OCI-M1 (cell line): ENCODE data around the gene GNL2.
"Not testable (repeated sequence)": the region's sequence is repeated elsewhere in the genome, so short reads cannot be mapped to it uniquely, and the experiment has no call there.

Source experiments
- DNase-seq: peaks from one replicate; lab custom pipeline; 2025; lab: John Stamatoyannopoulos, UW

Gene GNL2

GRCh38 chr1:37606481-37607263, 10.9 kb upstream of the GNL2 start:
- DNase-seq: peak; percentile 11

DNA sequence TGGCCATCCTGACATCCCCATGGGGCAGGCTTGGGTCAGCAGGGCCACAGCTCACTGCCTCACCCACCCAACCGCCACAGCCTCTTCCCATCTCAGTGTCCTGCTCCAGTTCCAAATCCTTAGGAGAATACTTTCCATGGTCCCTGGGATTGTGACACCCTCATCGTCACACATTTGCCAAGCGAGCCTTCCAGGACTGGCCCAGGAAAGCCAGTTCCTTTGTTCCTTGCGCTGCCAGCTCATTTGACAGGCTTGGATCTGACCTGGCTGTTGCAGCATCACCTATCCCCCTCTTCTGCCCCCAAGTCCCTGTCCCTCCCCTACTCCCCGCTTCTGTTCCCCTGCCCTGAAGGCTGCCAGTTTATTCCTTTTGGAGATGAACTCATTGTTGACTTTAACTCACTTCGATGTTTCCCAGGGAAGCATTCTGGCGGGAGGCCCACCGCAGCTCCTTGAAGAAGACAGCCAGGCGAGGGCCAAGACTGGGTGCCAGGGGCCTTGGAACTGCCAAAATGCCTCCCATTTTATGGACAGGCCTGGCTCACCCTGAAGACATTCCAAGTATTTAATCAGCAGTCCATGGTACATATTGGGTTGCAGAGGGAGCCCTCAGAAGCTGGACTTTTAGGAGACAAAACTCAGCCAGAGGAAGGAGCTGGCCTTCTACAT, 10.2 kb upstream of the GNL2 start:
- DNase-seq: no peak

- no peak for DNase-seq
These were observed 9.4 kb upstream of the GNL2 start for GRCh38 chr1:37605061-37605650.

DNA sequence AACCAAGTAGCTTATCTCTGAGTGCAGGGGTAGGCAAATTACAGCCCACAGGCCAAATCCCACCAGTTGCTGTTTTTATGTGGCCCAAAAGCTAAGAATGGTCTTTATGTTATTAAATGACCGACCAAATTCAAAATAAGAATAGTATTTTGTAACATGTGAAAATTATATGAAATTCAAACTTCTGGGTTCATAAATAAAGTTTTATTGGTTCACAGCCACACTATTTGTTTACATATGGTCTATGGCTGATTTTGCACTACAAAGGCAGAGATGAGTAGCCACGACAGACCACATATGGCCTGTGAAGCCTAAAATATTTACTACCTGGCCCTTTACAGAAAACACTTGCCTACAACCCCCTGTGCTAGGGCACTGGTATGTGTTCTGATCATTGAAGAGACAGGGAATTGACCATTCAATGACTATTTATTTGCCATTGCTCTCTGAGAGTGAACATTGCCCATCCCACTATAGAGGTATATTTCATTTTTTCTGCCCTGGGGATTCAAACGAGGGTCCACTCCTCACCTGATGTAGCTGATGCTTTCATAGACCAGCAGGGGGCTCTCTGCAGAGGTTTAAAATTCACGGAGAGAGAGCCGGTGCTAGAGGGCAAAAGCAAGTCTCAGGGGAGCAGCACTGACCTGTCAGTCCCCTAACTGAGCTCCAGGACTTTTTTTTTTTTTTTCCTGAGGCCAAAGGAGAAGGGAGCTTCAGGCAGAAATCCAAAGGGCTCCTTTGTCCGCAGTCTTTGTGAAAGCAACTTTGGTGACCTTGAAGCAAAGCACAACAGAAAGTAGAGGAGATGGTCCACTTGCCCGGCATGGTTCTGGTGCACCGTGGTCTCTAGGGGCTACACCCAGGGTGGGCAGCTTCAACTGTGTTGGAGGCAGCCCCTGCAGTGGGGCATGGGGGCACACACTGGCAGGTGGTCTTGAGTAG, 7.3 kb upstream of the GNL2 start:
- peak; percentile 69 for DNase-seq

DNA sequence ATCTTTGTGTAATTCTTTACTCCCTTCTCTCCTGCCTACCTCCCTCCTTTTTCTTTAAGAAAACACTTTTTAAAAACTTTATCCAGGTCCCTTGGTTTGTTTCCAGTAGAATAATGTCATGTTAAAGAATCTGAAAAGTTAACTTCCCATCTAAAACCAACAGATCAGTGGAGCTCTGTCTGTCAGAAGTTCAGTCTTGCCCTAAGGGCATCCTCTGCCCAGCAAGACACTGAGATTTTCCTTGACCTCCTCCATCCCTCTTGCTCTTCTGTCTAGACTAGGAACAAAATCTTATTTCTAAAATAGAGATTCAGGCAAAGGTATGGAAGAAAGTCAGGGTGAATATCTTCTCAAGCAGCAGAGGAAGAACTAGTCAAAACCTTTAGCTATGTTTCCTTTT, 5.7 kb upstream of the GNL2 start:
- DNase-seq: no peak

DNA sequence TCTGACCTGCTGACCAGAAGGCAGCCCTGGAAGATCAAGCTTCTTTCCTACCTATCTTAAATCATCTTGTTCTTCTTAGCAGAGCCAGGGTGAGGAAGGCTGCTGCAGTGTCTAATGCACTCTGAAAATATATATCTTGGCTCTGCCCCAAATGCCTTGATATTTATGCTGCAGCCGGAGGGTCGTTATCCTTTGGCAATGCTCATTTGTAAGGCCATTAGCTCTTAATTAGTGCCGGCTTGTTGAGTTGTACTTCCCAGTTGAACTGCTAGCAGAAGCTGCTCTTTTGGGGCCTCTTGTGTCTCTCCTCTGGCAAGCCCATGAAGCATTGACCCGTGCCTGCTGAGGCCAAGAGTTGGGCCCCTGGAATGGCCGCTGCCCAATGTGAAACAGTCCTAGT, 4.2 kb upstream of the GNL2 start:
- DNase-seq: no peak

GRCh38 chr1:37596182-37596667, 488 bp upstream of the GNL2 start:
- DNase-seq: no peak

GRCh38 chr1:37593726-37594125, 2.0 kb downstream of the GNL2 start:
- no peak for DNase-seq

DNA sequence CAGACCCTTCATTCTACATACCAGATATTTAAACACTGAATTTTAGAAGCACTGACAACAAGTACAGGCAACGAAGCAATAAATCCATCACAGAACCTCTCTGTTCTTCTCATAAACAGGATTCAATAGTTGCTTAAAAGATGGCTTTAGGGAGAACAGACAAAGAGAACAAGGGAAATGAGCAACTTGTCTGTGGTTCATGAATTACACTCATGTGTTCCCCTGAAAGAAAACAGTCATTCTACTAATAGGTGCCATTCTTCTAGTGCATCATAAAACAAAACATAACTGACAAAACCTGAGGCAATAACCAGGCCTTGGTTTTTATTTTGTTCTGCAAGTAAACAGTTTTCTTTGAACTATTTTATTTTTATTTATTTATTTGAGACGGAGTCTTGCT, 6.8 kb downstream of the GNL2 start:
- DNase-seq: no peak

DNA sequence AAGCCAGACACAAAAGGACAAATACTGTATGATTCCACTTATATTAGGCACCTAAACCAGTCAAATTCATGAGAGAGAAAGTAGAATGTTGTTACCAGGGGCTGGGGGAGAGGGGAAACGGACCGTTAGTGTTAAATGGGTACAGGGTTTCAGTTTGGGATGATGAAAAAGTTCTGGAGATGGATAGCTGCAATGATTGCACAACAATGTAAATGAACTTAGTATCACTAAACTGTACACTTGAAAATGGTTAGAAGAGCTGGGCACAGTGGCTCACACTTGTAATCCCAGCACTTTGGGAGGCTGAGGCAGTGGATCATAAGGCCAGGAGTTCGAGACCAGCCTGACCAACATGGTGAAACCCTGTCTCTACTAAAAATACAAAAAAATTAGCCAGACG, 11.2 kb downstream of the GNL2 start:
- not testable (repeated sequence) for DNase-seq

DNA sequence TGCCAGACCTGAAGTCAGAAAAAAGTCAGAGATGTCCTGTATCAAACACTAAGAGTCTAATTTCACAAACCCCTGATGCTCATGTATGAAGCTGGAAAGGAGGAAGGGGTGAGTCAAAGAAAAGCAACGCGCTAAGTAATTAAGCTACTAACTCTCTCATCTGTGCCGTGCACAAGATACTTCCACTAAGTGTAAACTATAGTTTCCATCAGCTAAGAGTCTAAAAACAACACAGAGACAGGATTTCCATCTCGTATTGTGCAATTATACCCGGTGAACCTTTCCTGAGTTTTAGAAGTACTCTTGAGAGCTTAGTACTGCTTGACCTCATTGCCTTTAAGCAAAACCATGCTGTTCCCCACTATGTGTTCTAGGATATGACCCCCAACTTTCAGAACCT, 20.0 kb downstream of the GNL2 start:
- no peak for DNase-seq

DNA sequence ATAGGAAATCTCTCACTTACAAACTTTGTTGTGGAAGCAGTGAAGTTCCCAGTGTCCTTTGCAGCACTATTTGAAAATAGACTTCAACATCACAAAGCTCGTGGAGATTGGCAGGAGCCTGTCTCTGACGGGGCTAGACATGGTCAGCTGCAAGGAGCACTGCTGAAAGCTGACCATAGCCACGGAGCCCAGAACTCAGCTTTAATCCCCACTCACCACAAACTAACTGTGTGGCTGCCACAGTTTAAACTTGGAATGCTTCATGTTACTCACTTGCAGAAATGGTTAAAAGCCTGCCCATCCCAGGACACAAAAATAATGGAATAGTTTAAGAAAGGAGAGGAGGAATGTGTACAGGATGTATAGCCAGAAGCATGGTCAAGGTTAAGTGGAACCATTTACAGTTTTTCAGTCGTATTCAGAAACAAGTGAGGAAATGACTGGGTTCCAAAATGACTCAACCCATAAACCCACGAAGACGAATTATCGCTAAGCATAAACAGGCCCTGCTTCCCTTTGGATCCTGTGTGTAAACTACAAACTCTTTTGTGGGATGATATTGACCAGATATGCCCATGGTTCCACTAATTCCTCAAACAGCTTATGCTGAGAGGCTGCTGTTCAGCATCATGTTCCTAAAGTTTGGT, 20.8 kb downstream of the GNL2 start:
- no peak for DNase-seq

- DNase-seq: no peak
These were observed 25.0 kb downstream of the GNL2 start for GRCh38 chr1:37570528-37571334.

- DNase-seq: no peak
These were observed 28.7 kb downstream of the GNL2 start for GRCh38 chr1:37567023-37567422.

DNA sequence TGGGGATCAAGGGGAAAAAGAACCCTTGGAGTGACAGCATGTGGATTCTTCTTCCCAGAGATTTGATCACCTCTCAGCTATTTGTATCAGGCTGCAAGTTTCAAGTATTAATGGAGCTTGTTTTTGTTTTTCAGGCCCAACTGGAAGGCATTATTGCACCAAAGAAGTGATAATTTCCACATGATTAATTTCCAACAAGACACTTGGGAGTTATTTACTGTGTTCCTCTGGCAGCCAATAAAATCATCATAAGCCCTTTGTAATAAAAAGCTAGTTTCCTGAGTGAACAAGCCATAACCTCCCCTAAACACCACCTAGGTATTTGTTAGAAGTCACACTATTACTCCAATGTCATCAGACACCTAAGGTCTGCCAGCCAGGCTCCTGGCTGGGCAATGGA, 30.8 kb downstream of the GNL2 start:
- DNase-seq: no peak

DNA sequence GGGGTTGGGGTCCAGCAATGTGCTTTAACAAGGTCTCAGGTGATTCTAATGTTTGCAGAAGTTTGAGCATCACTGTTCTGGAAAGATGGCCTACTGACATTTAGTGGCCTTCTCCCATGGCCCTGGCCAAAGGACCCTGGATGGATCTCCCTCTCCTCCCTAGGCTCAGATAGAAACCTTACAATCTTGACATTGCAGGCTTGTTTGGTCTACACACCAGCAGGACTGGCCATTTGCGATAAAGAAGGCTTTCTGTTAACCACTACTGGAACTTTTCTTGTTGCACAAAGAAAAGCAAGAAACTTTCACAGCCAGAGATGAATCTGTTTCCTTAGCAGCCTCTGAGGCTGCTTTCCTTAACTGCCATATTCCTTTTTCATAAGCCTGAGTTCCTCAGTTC, 32.8 kb downstream of the GNL2 start:
- peak; percentile 54 for DNase-seq

DNA sequence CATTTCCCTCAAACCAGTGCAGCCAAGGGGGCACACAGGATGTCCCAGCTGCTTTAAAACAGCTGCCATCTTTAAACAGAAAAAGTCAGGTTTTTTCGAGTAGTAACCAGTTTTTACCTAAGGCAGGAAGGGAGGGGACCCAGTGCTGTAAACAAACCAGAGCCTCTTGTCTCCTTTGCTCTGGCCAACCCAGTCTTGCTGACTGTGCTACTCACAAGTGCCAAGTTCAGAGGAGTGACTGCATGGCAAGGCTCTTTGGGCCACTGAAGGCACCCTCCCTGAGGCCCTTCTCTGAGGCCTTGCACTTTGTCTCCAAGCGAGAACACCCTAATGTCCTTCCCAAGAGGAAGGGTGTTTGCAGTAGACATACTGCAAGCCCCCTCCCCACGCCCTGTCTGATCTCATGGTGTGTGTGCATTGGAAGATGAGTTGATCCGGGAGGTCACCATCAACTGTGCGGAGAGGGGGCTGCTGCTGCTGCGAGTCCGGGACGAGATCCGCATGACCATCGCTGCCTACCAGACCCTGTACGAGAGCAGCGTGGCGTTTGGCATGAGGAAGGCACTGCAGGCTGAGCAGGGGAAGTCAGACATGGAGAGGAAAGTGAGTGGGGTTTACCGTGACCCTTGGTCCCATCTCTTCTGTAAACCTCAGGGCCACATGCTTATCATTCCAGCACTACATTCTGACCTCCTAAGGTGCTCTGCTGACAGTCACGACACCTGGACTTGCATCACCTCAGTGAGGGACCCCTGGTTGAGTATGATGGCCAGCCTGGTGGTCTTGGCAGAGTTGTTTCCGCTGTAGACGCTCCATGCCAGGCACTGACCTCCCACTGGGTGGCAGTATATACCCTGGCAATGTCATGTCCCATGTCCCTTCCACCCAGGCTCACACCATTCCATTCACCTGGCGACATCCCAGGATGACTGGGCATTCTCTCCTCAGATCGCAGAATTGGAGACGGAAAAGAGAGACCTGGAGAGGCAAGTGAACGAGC, 34.3 kb downstream of the GNL2 start:
- DNase-seq: peak; percentile 36

DNA sequence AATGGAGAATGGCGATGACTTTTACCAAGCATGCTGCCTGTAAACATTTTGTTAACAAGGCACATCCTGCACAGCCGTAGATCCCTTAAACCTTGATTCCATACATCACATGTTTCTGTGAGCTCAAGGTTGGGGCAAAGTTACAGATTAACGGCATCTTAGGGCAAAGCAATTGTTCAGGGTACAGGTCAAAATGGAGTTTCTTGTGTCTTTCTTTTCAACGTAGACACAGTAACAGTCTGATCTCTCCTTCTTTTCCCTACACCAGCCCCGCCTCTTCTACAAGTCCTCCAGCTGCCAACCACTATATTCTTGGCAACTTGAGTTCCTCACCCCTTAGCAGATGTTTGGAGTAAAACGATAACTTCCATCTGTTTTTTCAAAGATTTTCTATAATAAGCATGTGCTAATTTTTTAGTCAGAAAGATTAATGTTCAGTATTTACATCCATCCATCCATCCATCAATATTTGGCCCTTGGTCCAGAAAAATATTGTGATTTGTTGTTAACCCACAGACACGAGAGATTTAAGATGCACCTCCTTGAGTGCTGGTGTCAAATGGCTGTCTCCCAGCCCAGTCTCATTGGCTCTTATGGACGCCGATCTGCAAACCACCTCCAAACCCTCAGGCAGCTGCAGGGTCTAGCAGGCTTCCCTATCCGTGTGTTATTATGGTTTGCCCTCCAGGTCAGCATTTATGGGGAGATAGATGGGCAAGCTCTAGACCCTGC, 35.2 kb downstream of the GNL2 start:
- DNase-seq: peak; percentile 34

DNA sequence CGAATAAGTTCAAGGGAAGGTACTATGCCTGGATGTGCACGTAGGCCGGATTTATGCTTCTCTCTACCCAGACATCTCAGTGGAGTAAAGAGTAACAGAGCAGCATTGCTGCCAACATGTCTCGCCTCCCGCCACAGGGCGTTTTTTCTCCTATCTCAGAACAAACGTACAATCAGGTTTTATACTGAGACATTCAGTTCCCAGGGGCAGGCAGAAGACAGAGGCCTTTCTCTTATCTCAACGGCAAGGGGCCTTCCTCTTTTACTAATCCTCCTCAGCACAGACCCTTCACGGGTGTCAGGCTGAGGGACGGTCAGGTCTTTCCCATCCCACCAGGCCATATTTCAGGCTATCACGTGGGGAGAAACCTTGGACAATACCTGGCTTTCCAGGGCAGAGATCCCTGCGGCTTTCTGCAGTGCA, 35.8 kb downstream of the GNL2 start:
- DNase-seq: peak; percentile 82
